ENCODE measurements around the gene SULT2A1.
"Not testable (repeated sequence)": the region's sequence is repeated elsewhere in the genome, so short reads cannot be mapped to it uniquely, and the experiment has no call there.

Gene SULT2A1

GRCh38 chr19:47886010-47886559, at the start of gene SULT2A1:
TSS of gene SULT2A1 (minus strand) at chr19:47886315. CDS start at chr19:47886257, 58 bp downstream.
- DNase-seq = no peak

- DNase-seq = not testable (repeated sequence)
These were observed 42.5 kb upstream of the SULT2A1 start for GRCh38 chr19:47928581-47928980.

GRCh38 chr19:47920107-47920506, 34.0 kb upstream of the SULT2A1 start:
- DNase-seq = not testable (repeated sequence)

GRCh38 chr19:47910191-47910590, 24.1 kb upstream of the SULT2A1 start:
- DNase-seq = not testable (repeated sequence)

- DNase-seq = not testable (repeated sequence)
These were observed 23.2 kb upstream of the SULT2A1 start for GRCh38 chr19:47909350-47909749.

- no peak for DNase-seq
These were observed 15.3 kb upstream of the SULT2A1 start for GRCh38 chr19:47901370-47901769.

GRCh38 chr19:47899335-47899734, 13.2 kb upstream of the SULT2A1 start:
- no peak for DNase-seq

GRCh38 chr19:47897861-47898260, 11.7 kb upstream of the SULT2A1 start:
- no peak for DNase-seq

GRCh38 chr19:47896773-47897172, 10.7 kb upstream of the SULT2A1 start:
- no peak for DNase-seq

GRCh38 chr19:47896019-47896418, 9.9 kb upstream of the SULT2A1 start:
- DNase-seq = no peak

GRCh38 chr19:47895165-47895782, 9.2 kb upstream of the SULT2A1 start:
- DNase-seq = no peak

- DNase-seq = no peak
These were observed 6.0 kb upstream of the SULT2A1 start for GRCh38 chr19:47891923-47892666.

- no peak for DNase-seq
These were observed 5.5 kb upstream of the SULT2A1 start for GRCh38 chr19:47891622-47891922.

- no peak for DNase-seq
These were observed 4.9 kb upstream of the SULT2A1 start for GRCh38 chr19:47890865-47891621.

- DNase-seq = no peak
These were observed 1.1 kb downstream of the SULT2A1 start for GRCh38 chr19:47885067-47885463.

- DNase-seq = no peak
These were observed 3.2 kb downstream of the SULT2A1 start for GRCh38 chr19:47882890-47883289.

GRCh38 chr19:47881757-47882156, 4.4 kb downstream of the SULT2A1 start:
- DNase-seq = no peak

- DNase-seq = not testable (repeated sequence)
These were observed 6.7 kb downstream of the SULT2A1 start for GRCh38 chr19:47879385-47879784.

GRCh38 chr19:47878906-47879305, 7.2 kb downstream of the SULT2A1 start:
- DNase-seq = no peak

- no peak for DNase-seq
These were observed 20.9 kb downstream of the SULT2A1 start for GRCh38 chr19:47865166-47865565.

- peak; percentile 27 for DNase-seq
These were observed 22.6 kb downstream of the SULT2A1 start for GRCh38 chr19:47863514-47863936.

GRCh38 chr19:47861630-47862029, 24.5 kb downstream of the SULT2A1 start:
- no peak for DNase-seq

- DNase-seq = no peak
These were observed 25.4 kb downstream of the SULT2A1 start for GRCh38 chr19:47860602-47861297.

Measured in NCI-H1092 treated with DMSO at 0.1 percent for 48 hours (cell line).